Activated naive CD8-positive, alpha-beta T cell treated with anti-CD3 and anti-CD28 coated beads, Interleukin-2, amount 50 U/mL, for 16 hours (primary cell): ENCODE results near the gene TTYH1.
A peak's percentile ranks its signal among the peaks of the same experiment; 100 is the strongest.
"Not testable (repeated sequence)": the region's sequence is repeated elsewhere in the genome, so short reads cannot be mapped to it uniquely, and the experiment has no call there.

Experiments used
- DNase-seq: peaks from one replicate; pipeline ENCODE4 v3.0.0-alpha.2; 2020; ENCODE audit warnings: low read depth, low spot score

TTYH1 gene

DNA sequence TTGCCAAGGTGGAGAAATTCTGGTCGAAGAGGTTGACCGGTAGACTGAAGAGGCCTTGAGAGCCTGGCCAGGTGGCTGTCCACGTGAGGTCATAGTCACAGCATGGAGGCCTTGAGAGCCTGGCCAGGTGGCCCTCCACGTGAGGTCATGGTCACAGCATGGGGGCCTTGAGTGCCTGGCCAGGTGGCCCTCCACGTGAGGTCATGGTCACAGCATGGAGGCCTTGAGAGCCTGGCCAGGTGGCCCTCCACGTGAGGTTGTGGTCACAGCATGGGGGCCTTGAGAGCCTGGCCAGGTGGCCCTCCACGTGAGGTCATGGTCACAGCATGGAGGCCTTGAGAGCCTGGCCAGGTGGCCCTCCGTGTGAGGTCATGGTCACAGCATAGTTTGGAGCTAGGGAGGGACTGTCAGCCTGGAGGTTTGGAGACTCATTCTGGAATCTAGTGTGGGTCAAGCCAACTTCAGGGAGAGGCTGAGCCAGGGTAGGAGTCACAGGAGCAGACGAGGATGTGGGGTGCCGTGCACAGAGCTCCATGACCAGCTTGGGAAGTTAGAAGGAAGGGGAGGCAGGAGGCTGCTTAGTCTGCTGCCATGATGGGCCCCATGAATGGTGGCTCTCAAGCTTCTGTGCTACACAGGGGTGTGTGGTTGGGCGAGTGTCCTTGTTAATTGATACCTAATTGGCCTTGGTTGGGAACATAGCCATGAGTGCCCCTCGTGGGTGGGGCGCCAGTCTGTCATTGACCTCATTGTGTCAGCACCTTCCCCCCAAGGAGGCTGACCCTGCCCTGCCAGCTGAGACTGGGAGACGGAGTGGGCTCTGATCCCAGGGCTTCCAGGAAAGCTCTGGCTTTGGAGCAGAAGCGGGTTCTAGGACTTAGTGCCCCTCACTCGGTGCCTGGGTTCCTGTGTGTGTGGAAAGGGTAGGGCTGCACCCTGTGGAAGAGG, 44.3 kb downstream of the TTYH1 start:
- DNase-seq = no peak

DNA sequence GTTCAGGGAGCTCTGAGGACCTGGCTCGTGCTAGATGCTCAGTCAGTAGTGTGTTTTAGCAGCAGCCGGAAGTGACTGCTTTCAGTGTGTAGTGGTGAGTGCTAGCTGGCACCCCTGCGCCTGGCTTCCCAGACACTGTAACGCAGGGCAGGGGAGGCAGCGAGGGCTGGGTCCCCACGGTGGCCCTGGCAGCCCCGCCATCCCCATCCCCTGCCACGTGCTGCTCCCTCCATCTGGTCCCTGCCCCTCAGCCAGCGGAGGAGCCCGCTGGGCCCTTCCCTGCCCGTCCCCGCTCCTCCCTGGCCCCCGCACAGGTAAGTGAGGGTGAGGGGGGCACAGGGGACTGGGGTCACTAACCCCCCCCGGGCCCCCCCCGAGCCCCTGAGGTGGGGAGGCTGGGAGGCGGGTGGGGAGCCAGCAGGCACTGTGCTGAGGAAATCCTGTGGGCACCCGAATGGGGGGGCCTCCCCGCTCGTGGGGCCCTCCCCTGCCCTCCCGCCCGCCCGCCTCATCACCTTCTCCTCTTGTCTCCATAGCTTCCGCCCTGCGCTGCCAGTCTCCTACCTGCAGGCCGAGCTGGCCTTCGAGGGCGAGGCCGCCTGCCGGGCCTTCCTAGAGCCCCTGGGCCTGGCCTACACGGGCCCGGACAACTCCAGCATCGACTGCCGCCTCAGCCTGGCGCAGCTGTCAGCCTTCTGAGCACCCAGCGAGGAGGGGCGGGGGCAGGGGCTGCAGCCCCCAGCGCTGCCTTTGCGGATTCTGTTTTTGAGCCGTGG, 45.2 kb downstream of the TTYH1 start:
- DNase-seq = no peak

DNA sequence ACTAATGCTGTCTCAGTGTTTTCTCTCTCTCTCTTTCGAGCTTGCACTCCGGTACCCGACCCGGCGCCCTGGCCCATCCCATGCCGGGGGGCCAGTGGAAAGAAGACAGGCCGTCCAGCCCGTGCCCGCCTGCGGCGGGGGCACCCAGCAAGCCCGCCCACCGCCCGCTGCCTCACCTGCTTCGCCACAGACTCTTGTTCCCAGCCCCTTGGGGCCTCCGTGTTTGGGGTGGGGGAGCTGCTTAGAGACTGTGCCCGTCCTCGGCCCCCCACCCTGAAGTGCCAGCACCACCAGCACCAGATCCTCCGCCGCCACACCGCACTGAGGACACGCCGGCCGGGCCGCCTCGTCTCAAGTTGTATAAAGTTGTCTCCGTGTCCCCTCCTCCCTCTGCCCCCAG, 45.9 kb downstream of the TTYH1 start:
- DNase-seq = no peak

DNA sequence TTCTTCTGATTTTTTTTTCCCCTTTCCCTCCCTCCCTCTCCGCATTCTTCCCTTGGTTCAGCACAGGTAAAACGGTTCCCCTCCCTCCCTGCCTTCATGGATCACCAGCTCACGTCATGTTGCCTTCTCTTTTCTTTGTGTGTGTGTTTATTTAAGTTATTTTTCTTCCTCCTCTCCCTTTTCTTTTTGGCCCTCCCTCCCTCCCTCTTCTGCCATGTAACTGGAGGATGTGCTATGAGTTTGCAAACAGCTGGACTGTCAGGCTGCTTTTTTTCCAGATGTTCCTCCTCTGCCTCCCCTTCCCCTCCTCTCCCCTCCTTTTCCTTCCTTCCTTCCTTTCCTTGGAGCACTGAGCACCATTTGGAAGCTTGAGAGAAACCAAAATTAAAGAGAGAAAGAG, 46.3 kb downstream of the TTYH1 start:
- no peak for DNase-seq

DNA sequence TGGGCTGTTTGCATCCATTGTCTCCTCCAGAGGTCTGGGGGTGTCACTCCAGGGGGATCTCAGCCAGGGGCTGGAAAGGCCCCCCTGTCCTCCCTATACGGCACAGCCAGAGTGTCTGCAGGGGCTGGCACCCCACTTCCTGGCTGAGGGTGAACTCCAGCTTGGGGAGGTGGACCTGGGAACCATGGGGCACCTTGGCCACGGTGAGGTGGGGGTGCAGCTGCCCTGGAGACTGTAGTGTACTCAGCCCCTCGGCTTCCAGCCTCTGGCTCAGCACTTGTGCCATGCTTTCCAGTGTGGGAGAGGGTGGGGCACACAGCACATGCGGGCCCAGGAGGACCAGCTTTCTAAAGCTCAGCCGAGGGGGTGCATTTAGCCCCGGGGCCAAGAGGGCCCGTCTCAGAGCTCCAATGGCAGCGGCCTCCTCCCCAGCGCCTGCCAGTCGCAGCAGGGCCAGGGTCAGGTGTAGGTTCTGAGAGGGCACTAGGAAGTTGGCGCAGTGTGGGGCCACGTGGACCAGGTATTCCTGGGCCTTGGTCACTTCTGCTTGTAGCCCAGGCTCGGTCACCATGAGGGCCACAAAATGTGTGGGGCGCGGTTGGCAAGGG, 46.9 kb downstream of the TTYH1 start:
- no peak for DNase-seq

DNA sequence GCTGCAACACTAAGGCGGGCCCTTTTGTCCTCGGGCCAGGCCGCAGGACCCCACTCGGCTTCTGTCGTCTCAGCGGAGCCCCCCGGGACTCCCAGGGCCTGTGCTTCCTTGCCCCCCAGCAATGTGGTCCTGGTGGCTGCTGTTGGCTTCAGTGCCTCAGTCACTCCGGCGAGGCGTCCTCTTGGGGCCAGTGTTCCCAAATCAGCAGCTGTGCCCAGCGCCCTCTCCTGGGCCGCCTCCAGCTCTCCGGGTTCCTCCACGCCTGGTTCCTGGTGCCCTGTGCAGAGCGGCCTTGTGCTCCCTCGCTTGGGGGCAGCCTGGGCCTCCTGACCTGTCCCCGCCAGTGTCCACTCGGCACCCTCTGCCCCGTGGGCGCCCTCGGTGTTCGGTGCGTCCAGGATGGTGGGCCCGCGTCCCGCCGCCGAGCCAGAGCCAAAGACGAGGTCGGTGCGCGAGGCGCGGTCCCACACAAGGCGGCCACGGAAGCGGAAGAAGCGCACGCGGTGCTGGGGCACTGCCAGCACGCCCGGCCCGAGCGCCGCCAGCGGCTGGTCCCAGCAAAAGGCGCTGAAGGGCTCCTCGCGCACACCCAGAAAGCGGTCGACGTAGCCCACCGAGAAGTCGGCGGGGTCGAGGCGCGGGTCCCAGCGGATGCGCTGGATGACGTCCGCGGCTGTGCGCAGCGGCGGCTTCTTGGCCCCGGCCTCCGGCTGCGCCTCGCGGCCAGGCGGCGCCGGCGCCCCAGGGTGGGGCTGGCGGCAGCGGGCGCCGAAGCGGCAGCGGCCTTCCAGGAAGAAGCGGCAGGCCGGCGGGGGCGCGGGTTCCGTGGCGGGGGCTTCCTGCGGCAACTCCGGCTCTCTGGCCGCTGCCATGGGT, 47.6 kb downstream of the TTYH1 start:
- DNase-seq = no peak

DNA sequence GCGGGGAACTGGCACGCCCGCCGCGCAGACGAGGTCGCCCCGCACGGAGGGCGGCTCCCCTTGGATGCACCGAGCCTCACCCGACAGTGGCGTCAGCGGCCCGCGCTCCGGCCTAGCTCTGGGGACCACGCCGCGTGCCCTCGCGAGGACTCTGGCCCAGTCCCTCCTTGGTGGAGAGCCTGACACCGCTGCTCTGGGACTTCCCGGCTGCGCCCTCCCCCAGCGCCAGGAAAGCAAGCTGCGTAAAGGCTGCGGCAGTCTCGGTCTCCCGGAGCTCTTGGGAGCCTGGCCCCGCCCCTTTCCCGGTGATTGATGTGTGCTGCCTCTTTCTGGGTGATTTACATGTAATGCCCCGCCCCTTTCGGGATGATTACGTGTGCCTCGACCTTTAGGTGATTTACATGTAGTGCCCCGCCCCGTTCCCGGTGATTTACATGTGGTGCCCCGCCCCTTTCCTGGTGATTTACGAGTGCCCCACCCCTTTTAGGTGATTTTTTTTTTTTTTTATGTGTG, 48.3 kb downstream of the TTYH1 start, which contains the start of gene LENG9:
Gene LENG9 (minus strand): TSS at position 248 of the 513 bp plus-strand sequence. CDS start 252 bp downstream, outside the sequence.
- DNase-seq = peak; percentile 89

DNA sequence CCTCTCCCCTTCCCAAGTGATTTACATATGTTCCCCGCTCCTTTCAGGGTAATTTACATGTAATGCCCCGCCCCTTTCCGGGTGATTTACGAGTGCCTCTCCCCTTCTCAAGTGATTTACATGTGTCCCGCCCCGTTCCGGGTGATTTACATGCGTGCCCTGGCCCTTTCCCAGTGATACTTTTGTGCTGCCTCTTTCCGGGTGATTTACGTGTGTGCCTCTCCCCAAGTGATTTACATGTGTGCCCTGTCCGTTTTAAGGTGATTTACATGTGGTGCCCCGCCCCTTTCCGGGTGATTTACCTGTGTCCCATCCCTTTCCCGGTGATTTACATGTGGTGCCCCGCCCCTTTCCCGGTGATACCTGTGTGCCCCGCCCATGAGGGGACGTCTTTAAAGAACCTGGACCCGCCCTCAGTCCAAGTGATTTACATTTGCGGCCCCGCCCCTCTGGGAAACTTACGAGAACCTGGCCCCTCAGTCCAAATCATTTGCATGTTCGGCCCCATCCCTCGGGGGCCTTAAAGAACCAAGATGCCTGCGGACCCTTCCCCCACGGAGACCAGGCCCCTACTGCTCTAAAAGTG, 48.9 kb downstream of the TTYH1 start:
- DNase-seq = peak; percentile 49

DNA sequence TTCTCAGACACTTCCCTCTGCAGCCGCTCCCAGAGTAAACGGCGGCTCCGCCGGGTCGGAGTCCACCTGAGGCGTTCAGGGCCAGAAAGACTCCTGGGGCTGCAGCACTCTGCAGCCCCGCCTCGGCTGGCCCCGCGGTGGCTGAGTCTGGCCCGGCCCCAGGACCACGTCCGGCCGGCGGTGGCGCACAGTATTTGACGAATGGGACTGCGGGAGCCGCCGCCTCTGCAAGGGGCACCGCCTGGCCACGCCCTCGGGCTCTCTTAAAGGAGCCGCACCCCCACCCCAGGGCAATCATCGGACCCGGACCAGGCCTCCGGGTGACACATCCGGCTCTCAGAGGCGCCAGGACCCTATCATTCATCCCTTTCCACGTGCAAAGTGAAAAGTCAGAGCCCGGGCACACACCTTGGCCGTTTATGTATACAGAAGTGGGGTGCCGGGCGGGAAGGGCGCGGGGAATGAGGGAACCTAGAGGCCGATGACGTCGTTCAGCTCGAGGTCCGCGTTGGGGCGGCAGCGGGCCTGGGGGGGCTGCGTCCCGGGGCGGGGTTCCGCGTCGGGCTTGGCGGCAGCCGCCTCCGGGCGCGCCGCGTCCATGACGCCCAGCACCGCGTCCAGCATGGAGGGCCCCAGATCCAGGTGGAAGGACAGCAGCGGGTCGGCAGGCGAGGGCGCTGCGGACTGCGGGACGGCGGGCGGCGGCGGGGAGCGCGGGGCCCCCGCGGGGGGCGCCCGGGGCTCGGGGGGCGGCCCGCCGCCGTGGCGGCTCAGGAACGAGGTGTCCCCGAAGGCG, 49.6 kb downstream of the TTYH1 start:
- peak; percentile 40 for DNase-seq

DNA sequence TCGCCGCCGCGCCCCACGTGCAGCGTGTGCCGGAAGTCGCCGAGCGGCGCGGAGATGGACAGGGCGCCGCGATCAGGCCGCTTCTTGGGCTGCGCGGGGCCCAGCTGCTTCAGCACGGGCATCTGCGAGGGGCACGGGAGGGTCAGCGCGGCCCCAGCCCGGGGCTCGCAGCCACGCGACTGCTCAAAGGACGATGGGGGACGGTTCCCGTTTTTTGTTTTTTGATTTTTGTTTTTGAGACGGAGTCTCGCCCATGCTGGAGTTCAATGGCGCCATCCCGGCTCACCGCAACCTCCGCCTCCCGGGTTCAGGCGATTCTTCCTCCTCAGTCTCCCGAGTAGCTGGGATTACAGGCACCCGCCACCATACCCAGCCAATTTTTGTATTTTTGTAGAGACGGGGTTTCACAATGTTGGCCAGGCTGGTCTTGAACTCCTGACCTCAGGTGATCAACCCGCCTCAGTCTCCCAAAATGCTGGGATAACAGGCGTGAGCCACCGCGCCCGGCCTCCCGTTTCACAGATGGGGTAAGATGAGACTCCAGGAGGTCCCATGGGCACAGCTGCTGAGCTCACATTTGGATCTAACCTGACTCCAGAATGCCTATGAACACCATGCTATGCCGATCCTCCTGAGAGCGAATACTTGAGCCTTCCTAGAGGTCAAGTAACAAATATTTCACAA, 50.3 kb downstream of the TTYH1 start:
- DNase-seq = no peak

DNA sequence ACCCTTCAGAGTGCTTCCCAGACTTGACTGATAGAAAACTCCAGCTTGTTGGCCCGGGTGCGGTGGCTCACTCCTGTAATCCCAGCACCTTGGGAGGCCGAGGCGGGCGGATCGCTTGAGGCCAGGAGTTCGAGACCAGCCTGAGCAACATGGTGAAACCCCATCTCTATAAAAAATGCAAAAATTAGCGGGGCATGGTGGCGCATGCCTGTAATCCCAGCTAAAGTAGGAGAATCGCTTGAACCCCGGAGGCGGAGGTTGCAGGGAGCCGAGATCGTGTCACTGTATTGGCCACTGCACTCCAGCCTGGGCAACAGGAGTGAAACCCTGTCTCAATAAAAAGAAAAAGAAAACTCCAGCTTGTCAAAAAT, 50.8 kb downstream of the TTYH1 start:
- not testable (repeated sequence) for DNase-seq

DNA sequence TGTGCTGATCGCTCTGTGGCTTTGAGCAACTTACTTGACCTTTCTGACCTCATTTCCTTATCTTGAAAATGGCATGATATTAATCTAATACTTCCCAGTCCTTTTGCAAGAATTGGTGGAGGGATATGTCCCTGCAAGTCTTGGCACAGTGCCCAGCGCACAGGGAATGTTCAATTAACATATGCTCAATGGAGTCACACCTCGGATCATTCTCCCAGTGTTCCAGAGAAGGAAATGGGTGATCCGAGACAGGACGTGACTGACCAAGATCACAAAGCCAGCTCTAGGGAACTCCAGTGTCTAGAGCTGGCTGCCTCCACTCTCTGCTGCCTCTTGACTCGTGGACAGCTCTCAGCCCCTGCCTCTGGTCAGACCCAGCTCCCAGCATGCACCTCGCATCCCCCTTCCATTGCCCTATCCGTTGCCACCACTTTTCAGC, 54.3 kb downstream of the TTYH1 start:
- no peak for DNase-seq

DNA sequence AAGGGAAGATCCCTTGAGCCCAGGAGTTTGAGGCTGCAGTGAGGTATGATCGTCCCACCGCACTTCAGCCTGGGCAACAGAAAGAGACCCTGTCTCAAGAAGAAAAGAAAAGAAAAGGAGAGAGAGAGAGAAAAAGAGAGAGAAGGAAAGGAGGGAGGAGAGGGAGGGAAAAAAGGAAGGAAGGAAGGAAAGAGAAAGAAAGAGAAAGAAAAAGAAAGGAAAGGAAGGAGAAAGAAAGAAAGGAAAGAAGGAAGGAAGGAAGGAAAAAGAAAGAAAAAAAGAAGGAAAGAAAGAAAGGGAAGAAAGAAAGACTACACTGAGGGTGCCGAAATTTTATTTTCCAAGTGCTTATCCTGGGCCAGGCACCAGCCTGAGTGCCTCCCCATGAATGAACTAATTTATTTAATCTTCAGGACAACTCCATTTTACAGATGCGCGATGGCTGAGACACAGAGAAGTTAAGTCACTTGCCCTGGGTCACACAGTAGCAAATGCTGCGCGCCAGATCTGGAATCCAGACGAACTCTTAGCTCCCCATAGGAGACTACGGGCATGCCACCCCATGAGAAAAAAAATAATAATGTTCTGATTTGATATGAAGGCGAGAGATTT, 55.1 kb downstream of the TTYH1 start:
- no peak for DNase-seq

DNA sequence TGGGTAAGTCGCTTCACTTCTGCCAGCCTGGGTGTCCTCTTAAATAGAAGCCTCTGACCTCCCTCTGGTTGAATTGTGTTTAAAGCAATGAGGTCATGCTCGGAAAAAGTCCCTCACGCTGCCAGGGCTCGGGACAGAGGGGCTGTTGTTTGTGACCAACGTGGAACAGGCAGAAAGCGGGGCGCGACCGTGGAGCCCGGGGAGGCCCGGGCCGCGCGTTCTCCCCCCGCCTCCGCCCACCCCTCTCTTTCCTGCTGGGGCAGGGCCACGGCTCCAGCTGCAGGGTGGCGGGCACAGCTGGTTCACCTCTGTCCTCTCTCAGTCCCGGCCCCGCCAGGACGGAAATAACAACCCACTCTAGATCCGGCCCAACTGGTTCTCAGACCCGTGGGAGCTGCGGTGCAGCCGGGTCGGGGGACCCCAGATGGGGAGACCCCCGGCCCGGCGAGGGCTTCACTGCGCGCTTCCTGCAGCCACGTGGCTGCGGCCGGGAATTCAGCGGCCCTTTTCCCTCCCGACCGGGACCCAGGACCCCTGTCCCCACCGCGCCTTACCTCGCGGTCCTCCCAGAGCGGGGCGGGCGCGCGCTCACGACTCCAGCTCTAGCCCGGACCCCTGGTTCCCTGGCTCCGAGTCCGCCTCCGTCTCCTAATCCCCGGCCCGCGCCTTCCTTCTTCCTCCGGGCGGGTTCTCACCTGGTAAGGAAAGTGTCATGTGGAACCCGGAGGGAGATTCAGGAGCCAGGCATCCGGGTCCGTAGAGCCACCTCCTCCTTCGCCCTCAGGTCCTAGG, 55.9 kb downstream of the TTYH1 start:
- no peak for DNase-seq

DNA sequence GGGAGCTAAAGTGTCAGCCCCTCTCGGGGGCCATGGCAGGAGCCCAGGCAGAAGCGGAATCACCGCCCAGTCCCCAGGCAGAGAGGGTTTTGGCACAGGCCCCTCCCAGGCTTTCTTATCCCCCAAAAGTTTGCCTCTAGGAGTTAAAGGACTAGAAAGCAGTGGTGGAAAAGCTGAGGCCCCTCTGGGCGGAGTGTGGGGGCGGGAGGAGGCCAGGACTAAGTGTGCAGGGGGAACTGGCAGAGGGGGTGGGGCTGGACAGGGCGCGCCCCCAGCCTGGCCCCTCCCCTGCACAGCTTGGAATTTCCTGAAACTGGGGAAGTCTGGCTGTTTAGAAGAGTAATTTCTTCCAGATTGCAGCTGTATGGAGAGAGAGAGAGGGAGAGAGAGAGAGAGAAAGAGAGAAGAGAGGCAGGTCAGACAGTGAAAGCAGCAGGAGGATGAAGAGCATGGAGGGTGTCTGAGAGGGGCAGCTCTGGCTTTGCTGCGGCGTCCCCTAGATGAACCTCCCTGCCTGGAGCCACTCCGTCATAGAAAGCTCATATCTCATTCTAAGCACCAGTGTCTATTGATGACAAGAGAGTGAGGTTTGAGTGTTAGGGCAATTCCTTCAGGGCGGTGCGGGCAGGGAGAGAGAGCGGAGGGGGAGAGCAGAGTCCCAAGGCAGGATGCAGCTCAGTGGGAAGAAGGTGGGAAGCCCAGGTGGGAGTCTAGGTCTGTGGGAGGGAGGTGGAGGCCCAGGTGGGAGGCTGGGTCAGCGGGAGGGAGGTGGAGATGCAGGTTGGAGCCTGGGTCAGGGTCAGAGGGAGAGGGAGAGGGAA, 58.0 kb downstream of the TTYH1 start, which contains the start of gene CDC42EP5:
Gene CDC42EP5 (minus strand): TSS at position 226 of the 821 bp plus-strand sequence. CDS start 7,749 bp downstream, outside the sequence.
- DNase-seq = no peak

DNA sequence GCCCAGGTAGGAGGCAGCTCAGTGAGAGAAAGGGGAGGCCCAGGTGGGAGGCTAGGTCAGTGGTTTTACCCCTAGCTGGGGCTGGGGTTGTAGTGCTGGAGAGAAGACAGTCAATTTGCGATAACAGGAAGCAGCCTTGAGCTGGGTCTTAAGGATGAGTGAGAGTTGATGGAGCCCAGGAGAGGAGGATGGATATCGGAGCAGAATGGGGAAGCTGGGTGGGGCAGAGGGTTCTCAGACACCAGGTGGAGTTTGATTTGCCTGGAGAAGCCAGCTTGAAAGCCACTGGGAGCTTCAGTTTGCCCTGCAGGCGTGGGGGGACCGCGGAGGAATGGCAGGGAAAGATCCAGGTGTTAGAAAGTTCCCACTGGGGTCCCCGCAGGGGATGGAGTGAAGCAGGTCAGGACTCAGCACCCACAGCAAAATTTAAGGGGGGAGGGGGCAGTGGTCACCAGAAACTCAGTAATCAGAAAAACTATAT, 58.7 kb downstream of the TTYH1 start:
- DNase-seq = no peak

DNA sequence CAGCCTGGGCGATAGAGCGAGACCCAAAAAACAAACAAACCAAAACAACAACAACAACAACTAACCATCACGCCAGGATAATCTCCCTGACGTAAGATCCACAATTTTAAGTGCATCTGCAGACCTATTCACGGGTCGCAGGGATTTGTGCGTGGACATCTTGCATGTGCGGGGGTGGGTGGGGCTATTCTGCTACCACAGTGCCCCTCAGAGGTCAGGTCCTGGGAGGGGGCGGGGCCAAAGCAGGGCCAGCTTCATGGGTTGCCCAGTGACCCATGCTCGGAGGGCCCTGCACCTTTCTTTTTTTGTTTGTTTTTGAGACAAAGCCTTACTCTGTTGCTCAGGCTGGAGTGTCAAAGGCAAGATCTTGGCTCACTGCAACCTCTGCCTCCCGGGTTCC, 60.4 kb downstream of the TTYH1 start:
- no peak for DNase-seq
